AG04449 (cell line): Measurements from ENCODE around the gene CECR2.

Experiments used
- CTCF ChIA-PET: fragments of 350-600 bp; formaldehyde crosslinking; extraction: SDS; loops from one replicate; lab custom pipeline; 2021; ENCODE audit warnings: antibody characterized with exemption; lab: Yijun Ruan, JAX
- POLR2A ChIA-PET: fragments of 400-600, 350-600 bp; formaldehyde crosslinking; extraction: SDS; loops from one replicate; lab custom pipeline; 2020; ENCODE audit warnings: antibody characterized with exemption, inconsistent platforms; lab: Yijun Ruan, JAX
- DNase-seq: peaks from one replicate; pipeline ENCODE4 v3.0.0-alpha.2; 2010; ENCODE audit warnings: low read depth, low spot score
- H3K4me3 ChIP-seq: 2 replicates; pipeline ENCODE4 v1.5.1; 2011; ENCODE audit warnings: low read depth, mild to moderate bottlenecking, control low read depth, low read length
- CTCF ChIP-seq: IDR thresholded peaks from one replicate; pipeline ENCODE4 v1.5.1; 2011; ENCODE audit warnings: mild to moderate bottlenecking, moderate library complexity, low read length, control low read depth, inconsistent platforms; ENCODE audit not compliant: insufficient read depth; ENCODE audit errors: missing control alignments

Gene CECR2

GRCh38 chr22:17334983-17335382, 34.3 kb upstream of the CECR2 start:
- H3K4me3 ChIP-seq, result no peak overlapping the region
- no peak for TF ChIP-seq CTCF
- CTCF ChIA-PET, result no interaction called here

GRCh38 chr22:17336061-17336460, 33.2 kb upstream of the CECR2 start:
- TF ChIP-seq CTCF, result no peak
- CTCF ChIA-PET, result no interaction called here

More at GRCh38 chr22:17334983-17335382, 34.3 kb upstream of the CECR2 start:
- no peak for DNase-seq
- POLR2A ChIA-PET, result no interaction called here

GRCh38 chr22:17337639-17338038, 31.6 kb upstream of the CECR2 start:
- POLR2A ChIA-PET, result no interaction called here
- CTCF ChIA-PET, result no interaction called here
- TF ChIP-seq CTCF, result no peak

More at GRCh38 chr22:17336061-17336460, 33.2 kb upstream of the CECR2 start:
- POLR2A ChIA-PET, result no interaction called here
- H3K4me3 ChIP-seq, result no peak overlapping the region
- DNase-seq, result no peak

GRCh38 chr22:17339095-17339693, 30.1 kb upstream of the CECR2 start:
- DNase-seq, result no peak
- CTCF ChIA-PET, result no interaction called here
- no peak overlapping the region for H3K4me3 ChIP-seq
- no peak for TF ChIP-seq CTCF
- POLR2A ChIA-PET, result no interaction called here

More at GRCh38 chr22:17337639-17338038, 31.6 kb upstream of the CECR2 start:
- H3K4me3 ChIP-seq, result no peak overlapping the region
- no peak for DNase-seq

GRCh38 chr22:17342361-17342760, 26.9 kb upstream of the CECR2 start:
- ChIA-PET POLR2A (no interaction called here), CTCF (no interaction called here)
- DNase-seq, result no peak
- no peak overlapping the region for H3K4me3 ChIP-seq
- TF ChIP-seq CTCF, result no peak

- no peak for TF ChIP-seq CTCF
- POLR2A ChIA-PET, result no interaction called here
- CTCF ChIA-PET, result no interaction called here
- no peak overlapping the region for H3K4me3 ChIP-seq
- DNase-seq, result no peak
Measured at GRCh38 chr22:17343766-17344165, 25.5 kb upstream of the CECR2 start.
